ENCODE data around the gene SAMD4B. TPM values are rescaled to one million over a fixed set of nuclear protein-coding genes. Genes with fewer than 3 reads are reported as not detected.
"Not testable (repeated sequence)": the region's sequence is repeated elsewhere in the genome, so short reads cannot be mapped to it uniquely, and the experiment has no call there.

Gene SAMD4B
- total RNA-seq, 1 donor from 2014 or later, result 35.9 TPM

DNA sequence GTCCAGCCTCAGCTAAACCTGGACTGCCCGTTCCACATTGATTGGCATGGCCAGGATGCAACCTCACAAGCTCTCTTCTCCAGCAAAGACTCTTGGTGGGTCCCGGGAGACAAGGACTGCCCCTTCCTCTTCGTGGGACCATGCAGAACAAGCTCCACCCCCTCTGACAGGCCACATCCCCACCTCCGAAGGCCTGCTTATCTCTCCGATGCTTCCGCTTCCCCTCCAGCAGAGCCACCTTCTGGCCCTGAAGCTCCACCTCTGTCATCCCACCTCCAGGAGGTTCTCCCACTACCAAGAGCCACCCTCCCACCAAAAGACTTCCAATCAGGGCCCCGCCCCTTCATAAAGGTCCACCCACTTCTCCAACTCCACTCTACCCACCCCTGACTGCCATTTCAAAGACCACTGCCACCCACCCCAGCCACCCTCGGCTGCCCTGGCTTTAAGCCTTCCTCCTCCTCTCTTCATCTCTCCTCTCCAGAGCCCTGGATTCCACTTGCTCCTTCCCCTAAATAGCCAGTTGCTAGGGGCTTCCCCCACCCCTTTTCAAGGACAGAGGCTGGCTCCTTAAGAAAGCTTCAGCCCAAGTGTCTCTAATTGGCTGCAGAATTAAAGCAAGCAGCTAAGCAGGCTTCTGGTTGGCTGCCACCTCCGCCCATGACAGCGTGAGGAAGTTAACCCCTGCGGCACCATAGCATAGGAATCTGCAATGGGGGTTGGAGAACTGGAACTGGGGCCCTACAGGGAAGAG, 31.5 kb upstream of the SAMD4B start:
- peak; percentile 40 for DNase-seq (ENCODE audit: low spot score)

- DNase-seq (ENCODE audit: low spot score), result no peak
Observed at GRCh38 chr19:39314016-39314728, 28.0 kb upstream of the SAMD4B start.

DNA sequence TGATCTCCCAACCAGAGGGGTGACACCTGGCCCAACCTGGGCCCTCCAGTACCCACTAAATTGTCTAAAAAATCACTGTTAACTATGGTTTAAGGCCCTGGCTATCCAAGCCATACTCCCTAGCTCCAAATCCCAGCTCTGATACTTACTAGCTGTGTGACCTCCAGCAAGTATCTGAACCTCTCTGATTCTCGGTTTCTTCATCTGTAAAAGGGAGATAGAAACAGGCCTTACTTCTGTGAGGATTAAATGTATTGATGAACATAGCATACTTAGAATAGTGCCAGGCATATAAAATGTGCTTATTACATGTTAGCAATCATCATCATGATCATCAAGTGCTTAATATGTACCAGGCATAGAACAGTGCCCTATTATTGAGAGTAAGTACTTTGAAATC, 26.3 kb upstream of the SAMD4B start:
- no peak for DNase-seq (ENCODE audit: low spot score)

- no peak for DNase-seq (ENCODE audit: low spot score)
Observed at GRCh38 chr19:39316627-39317321, 25.4 kb upstream of the SAMD4B start.

- DNase-seq (ENCODE audit: low spot score), result no peak
Observed at GRCh38 chr19:39317476-39317875, 24.7 kb upstream of the SAMD4B start.

GRCh38 chr19:39318071-39318470, 24.1 kb upstream of the SAMD4B start:
- no peak for DNase-seq (ENCODE audit: low spot score)

DNA sequence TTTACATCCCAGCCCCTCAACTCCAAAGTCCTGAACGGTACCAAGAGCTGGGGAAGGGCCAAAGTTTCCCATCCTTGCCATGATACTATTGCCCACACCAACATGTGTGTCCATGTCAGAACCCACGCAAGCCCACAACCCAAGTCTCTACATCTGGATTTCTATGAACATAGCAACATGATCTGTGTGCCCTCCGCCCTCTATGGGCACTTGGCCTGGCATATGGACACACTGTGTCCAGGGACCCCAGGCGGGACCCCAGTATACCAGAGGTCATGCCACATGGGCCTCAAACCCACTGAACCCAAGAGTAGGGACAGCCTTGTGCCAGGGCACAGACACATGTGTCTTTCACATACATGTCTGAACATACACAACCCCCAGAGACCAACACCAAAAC, 23.5 kb upstream of the SAMD4B start:
- DNase-seq (ENCODE audit: low spot score), result no peak

DNA sequence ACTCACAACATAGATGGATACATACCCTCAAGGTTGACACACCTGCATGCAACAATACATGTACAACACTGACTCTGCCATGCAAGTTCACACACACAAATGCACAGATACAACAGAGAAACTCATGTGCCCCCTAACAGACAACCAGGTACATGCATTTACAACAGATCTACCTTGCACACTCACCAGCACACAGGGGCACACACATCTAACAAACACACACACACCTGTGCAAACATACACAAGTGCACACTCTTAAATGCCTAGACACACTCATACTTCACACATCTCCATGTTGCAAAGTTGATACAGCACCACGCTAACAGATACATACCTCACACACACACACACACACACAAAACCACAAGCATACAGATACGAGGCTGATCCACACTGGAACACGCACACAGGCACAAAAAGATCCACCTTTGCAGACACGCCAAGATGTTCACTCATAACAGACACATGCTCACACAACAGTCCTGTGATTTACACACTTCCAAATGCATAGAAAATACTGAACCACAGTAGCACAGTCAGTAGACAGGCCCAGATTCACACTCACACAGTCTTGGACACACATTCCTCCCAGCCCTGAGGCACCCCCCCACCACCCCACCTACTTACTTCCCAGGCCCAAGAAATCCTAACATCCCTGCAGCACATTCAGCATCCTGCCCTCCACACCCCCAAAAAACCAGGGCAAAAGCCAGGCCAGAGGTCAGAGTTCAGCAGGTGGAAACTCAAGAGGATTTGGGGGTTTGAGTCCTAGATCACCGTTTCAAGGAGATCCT, 22.9 kb upstream of the SAMD4B start:
- no peak for DNase-seq (ENCODE audit: low spot score)

DNA sequence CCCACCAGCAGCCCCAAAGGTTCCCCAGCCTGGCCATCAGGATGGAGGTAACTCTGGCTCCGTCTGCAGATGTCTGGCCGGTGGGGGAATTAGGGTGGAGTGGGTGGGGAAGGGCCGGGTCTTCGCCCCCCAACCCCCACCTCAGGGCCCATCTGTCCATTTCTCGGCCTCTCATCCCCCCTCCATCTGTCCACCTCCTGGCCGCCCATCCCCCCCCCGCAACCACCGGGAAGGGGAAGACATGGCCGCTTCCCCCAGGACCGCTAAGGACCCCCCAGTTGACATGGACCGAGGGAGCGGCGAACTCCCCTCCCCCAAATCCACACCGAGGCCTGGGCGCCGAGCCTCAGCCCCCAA, 22.4 kb upstream of the SAMD4B start:
- DNase-seq (ENCODE audit: low spot score), result no peak

DNA sequence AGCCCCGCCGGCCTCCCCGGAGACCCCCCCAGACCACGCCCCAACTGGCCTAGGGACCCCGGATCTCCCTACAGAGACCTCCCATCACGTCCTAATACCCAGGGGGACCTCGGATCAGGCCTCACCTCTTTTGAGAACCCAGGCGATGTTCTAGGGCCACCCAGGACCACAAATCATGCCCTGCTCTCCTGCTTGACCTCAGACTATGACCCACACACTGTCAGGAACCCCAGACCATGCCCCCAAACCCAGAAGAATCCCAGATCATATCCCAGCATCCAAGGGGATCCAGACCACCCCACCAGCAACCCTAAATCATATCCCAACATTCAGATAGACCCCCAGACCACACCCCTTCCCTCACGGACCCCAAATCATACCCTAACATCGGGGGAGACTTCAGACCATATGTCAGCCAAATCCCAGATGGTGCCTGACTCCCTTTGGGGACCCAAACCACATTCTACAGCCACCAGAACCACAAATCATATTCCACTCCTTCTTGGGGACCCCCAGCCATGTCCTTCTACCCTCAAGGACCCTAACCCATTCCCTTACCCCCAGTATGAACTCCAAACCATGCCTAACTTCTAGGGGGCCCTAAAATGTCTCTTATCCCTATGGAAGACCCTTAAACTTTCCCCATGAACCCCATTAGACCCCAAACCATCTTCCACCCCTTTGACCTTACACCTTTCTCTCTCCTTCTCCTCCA, 20.9 kb upstream of the SAMD4B start:
- no peak for DNase-seq (ENCODE audit: low spot score)

GRCh38 chr19:39321832-39322176, 20.4 kb upstream of the SAMD4B start:
- no peak for DNase-seq (ENCODE audit: low spot score)

DNA sequence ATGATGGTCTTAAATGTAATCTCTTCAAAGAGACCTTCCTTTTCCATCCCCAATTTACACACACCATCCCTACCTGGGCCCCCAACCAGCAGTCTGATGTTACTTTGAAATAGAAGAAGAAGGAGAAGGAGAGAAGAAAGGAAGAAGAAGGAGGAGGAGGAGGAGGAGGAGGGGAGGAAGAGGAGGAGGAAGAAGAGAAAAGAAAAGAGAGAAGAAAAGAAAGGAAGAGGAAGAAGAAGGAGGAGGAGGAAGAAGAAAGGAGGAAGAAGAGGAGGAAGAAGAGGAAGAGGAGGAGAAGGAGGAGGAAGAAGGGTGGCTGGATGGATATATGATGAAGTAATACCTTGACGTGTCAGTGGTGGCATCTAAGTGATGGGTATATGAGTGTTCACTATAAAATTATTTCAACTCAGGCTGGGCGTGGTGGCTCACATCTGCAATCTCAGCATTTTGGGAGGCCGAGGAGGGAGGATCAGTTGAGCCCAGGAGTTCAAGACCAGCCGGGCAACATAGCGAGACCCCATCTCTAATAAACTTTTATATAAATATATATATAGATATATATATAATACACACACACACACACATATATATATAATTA, 17.9 kb upstream of the SAMD4B start:
- no peak for DNase-seq (ENCODE audit: low spot score)

GRCh38 chr19:39325778-39326665, 16.2 kb upstream of the SAMD4B start:
- no peak for DNase-seq (ENCODE audit: low spot score)

DNA sequence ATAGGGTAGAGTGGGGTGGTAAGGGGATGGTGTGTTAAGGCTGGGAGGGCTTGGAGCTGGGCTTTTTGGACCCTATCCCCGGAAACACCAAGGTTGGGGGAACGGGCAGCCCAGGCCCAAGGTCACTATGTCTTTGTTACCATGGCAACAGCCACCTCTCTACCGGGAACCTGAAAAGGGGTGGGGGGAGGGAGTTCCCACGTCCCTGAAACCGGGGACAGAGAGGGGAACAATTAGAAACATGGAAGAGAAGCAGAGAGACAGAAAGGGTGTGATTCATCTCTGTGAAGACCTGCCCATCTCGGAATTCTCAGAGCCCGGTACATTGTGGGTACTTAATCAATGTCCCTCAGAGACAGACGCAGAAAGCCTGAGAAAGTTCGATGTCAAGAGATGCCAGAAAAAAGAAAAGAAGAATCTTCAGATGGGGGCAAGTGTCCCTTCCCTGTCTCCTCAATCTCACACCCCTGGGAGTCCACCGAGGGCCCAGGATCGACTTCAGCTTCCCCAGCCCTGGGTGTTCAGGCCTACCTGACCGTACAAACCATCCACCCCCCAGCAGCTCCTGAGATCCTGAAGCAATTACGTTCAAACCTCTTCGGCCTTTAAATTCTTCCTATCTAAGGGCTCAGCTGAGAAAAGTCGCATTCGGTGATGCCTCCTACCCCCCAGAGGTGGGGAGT, 14.7 kb upstream of the SAMD4B start:
- no peak for DNase-seq (ENCODE audit: low spot score)

GRCh38 chr19:39328046-39328705, 14.0 kb upstream of the SAMD4B start:
- peak; percentile 82 for DNase-seq (ENCODE audit: low spot score)

GRCh38 chr19:39329948-39330347, 12.3 kb upstream of the SAMD4B start:
- DNase-seq (ENCODE audit: low spot score), result no peak

- DNase-seq (ENCODE audit: low spot score), result no peak
Observed at GRCh38 chr19:39332293-39332692, 9.9 kb upstream of the SAMD4B start.

- DNase-seq (ENCODE audit: low spot score), result not testable (repeated sequence)
Observed at GRCh38 chr19:39332738-39333137, 9.5 kb upstream of the SAMD4B start.

- no peak for DNase-seq (ENCODE audit: low spot score)
Observed at GRCh38 chr19:39333507-39333906, 8.7 kb upstream of the SAMD4B start.
